HG03469 (cell line): ENCODE results near the gene LPAR1.
"Not testable (repeated sequence)": the region's sequence is repeated elsewhere in the genome, so short reads cannot be mapped to it uniquely, and the experiment has no call there.

Source experiments
- ATAC-seq: cut with Tn5 transposase; IDR thresholded peaks from one replicate; pipeline ENCODE4 v1.9.1; 2021; ENCODE audit warnings: mild to moderate bottlenecking, moderate library complexity, moderate number of reproducible peaks; ENCODE audit not compliant: unreplicated experiment

Gene LPAR1

GRCh38 chr9:110886832-110887231 lies 151.4 kb downstream of the LPAR1 start:
- no peak for ATAC-seq

GRCh38 chr9:110880189-110880588 lies 158.1 kb downstream of the LPAR1 start:
- no peak for ATAC-seq

GRCh38 chr9:110877374-110877773 lies 160.9 kb downstream of the LPAR1 start:
- ATAC-seq = no peak

- ATAC-seq = no peak
Measured at GRCh38 chr9:110876929-110877328, 161.3 kb downstream of the LPAR1 start.

GRCh38 chr9:110874963-110875674 lies 163.2 kb downstream of the LPAR1 start:
- ATAC-seq = peak; percentile 68

- no peak for ATAC-seq
Measured at GRCh38 chr9:110872920-110873319, 165.3 kb downstream of the LPAR1 start.

GRCh38 chr9:110871736-110872135 lies 166.5 kb downstream of the LPAR1 start:
- ATAC-seq = no peak

GRCh38 chr9:110869931-110870330 lies 168.3 kb downstream of the LPAR1 start:
- ATAC-seq = no peak

- ATAC-seq = no peak
Measured at GRCh38 chr9:110864011-110864410, 174.3 kb downstream of the LPAR1 start.

- not testable (repeated sequence) for ATAC-seq
Measured at GRCh38 chr9:110861370-110862110, 176.7 kb downstream of the LPAR1 start.

GRCh38 chr9:110856772-110857171 lies 181.5 kb downstream of the LPAR1 start:
- no peak for ATAC-seq

GRCh38 chr9:110850401-110851135 lies 187.7 kb downstream of the LPAR1 start:
- ATAC-seq = no peak

GRCh38 chr9:110847671-110848070 lies 190.6 kb downstream of the LPAR1 start:
- no peak for ATAC-seq

GRCh38 chr9:110846215-110846614 lies 192.1 kb downstream of the LPAR1 start:
- no peak for ATAC-seq

- no peak for ATAC-seq
Measured at GRCh38 chr9:110844121-110844520, 194.1 kb downstream of the LPAR1 start.

- no peak for ATAC-seq
Measured at GRCh38 chr9:110842986-110843385, 195.3 kb downstream of the LPAR1 start.

GRCh38 chr9:110842169-110842568 lies 196.1 kb downstream of the LPAR1 start:
- ATAC-seq = no peak

- ATAC-seq = no peak
Measured at GRCh38 chr9:110837401-110838005, 200.8 kb downstream of the LPAR1 start.

- ATAC-seq = no peak
Measured at GRCh38 chr9:110835859-110836271, 202.4 kb downstream of the LPAR1 start.

GRCh38 chr9:110835404-110835803 lies 202.9 kb downstream of the LPAR1 start:
- ATAC-seq = no peak

GRCh38 chr9:110832926-110833325 lies 205.3 kb downstream of the LPAR1 start:
- no peak for ATAC-seq
